ENCODE results near the gene FOXP1.

FOXP1 gene

GRCh38 chr3:71317749-71318457, 265.6 kb downstream of the FOXP1 start:
- DNase-seq, result no peak

GRCh38 chr3:71317140-71317539, 266.4 kb downstream of the FOXP1 start:
- DNase-seq, result no peak

GRCh38 chr3:71316066-71316777, 267.3 kb downstream of the FOXP1 start:
- DNase-seq, result no peak

GRCh38 chr3:71315431-71315830, 268.1 kb downstream of the FOXP1 start:
- no peak for DNase-seq

GRCh38 chr3:71313844-71314243, 269.7 kb downstream of the FOXP1 start:
- no peak for DNase-seq

- no peak for DNase-seq
These were observed 271.1 kb downstream of the FOXP1 start for GRCh38 chr3:71312461-71312860.

GRCh38 chr3:71311661-71312046, 271.9 kb downstream of the FOXP1 start:
- DNase-seq, result no peak

GRCh38 chr3:71310980-71311660, 272.4 kb downstream of the FOXP1 start:
- DNase-seq, result no peak

GRCh38 chr3:71310359-71310979, 273.1 kb downstream of the FOXP1 start:
- DNase-seq, result no peak

GRCh38 chr3:71309886-71310285, 273.6 kb downstream of the FOXP1 start:
- DNase-seq, result no peak

- DNase-seq, result no peak
These were observed 274.2 kb downstream of the FOXP1 start for GRCh38 chr3:71309342-71309741.

- no peak for DNase-seq
These were observed 274.7 kb downstream of the FOXP1 start for GRCh38 chr3:71308836-71309235.

GRCh38 chr3:71307991-71308697, 275.4 kb downstream of the FOXP1 start:
- no peak for DNase-seq

- peak; percentile 52 for DNase-seq
These were observed 278.0 kb downstream of the FOXP1 start for GRCh38 chr3:71305231-71306206.

GRCh38 chr3:71304684-71305083, 278.8 kb downstream of the FOXP1 start:
- DNase-seq, result no peak

GRCh38 chr3:71304247-71304646, 279.3 kb downstream of the FOXP1 start:
- DNase-seq, result no peak

GRCh38 chr3:71303627-71304200, 279.8 kb downstream of the FOXP1 start:
- DNase-seq, result no peak

GRCh38 chr3:71302604-71303003, 280.9 kb downstream of the FOXP1 start:
- DNase-seq, result no peak

- no peak for DNase-seq
These were observed 282.6 kb downstream of the FOXP1 start for GRCh38 chr3:71300951-71301393.

GRCh38 chr3:71299160-71299559, 284.4 kb downstream of the FOXP1 start:
- peak; percentile 3 for DNase-seq

GRCh38 chr3:71294919-71295318, 288.6 kb downstream of the FOXP1 start:
- no peak for DNase-seq

Measured in NCI-H1092 treated with DMSO at 0.1 percent for 48 hours (cell line).